IPS-NIHi7 (cell line): Measurements from ENCODE around the gene COPS4.
"Not testable (repeated sequence)": the region's sequence is repeated elsewhere in the genome, so short reads cannot be mapped to it uniquely, and the experiment has no call there.

Source experiments
- DNase-seq: peaks from one replicate; pipeline ENCODE4 v3.0.0; 2012; ENCODE audit warnings: mixed read lengths; ENCODE audit errors: extremely low spot score

The COPS4 gene

DNA sequence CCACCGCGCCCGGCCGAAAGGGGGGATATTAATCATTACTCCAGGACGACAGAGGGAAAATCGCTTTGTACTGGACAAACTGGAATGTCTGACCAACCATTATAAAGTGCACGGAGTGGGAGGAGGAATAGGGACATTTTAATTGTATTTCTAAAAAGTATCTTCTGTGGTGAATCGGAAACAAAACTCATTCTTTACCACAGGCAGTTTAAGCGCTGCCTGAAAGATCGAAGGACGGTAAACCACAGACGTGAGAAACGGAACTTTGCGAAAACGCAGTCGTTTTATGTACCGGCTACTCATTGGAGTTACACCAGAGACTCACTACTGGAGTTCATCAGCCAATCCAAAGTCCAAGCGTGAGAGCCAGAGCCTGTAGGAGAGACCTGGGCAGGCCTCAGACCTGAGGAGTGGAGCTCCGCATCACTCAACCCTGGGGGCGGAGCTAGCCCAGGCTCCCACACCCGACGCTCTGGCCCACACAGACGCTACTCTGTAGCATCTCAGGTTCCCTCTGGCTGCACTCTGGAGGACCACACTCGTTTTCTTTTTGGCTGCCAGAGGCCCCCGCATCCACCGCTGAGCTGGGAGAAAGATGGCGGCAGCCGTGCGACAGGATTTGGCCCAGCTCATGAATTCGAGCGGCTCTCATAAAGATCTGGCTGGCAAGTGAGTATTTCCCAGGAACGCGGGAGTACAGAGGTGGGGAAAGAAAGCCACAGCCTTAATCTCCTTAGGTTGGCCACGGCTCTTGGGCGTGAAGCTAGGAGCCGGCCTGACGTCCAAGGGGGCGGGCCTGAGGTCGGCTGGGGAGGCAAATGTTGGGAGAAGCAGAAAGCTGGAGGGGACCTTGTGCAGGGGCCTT lies at the start of gene COPS4:
COPS4 (plus strand) TSS at position 554 of the 865 bp plus-strand sequence; CDS start at position 596, 42 bp downstream.
- peak; percentile 98 for DNase-seq

GRCh38 chr4:82987519-82987918 lies 47.5 kb upstream of the COPS4 start:
- not testable (repeated sequence) for DNase-seq

DNA sequence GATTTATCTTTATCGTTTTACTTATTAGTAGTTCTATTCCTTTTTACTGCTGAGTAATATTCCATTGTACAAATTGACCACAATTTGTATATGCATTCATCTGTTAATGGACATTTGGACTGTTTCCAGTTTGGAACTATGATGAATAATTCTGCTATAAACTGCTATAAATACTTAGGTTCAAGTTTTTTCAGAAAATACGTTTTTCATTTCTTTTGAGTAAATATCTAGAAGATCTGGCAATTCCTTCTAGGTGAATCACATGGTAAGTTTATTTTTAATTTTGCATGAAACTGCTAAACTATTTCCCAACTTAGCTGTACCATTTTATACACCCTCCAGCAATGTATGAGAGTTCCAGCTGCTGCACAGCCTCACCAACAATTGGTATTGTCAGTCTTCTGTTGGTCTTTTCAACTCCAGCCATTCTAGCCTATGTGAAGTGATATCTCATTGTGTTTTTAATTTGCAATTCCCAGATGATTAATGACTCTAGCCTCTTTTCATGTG lies 46.6 kb upstream of the COPS4 start:
- no peak for DNase-seq

GRCh38 chr4:82989575-82990429 lies 45.2 kb upstream of the COPS4 start:
- no peak for DNase-seq

DNA sequence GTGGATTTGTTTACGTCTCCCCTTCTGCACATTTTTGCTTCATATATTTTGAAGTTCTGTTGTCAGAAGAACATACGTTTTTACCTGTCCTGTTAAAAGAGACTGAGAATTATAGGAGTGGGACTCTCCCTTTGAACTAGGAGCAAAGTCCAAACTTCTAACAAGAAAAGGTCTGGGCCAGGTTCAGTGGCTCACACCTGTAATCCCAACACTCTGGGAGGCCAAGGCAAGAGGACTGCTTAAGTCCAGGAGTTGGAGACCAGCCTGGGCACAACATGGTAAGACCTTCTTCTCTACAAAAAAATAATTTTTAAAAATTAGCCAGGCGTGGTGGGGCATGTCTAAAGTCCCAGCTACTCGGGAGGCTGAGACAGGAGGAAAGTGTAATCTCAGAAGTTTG lies 40.1 kb upstream of the COPS4 start:
- DNase-seq: no peak

GRCh38 chr4:82998898-82999297 lies 36.1 kb upstream of the COPS4 start:
- DNase-seq: no peak

- no peak for DNase-seq
These were observed 32.7 kb upstream of the COPS4 start for GRCh38 chr4:83002329-83002728.

- not testable (repeated sequence) for DNase-seq
These were observed 31.8 kb upstream of the COPS4 start for GRCh38 chr4:83003044-83003791.

- DNase-seq: no peak
These were observed 25.5 kb upstream of the COPS4 start for GRCh38 chr4:83009529-83009928.

GRCh38 chr4:83010111-83010521 lies 24.9 kb upstream of the COPS4 start:
- DNase-seq: no peak

- DNase-seq: peak; percentile 70
These were observed 24.3 kb upstream of the COPS4 start, which contains the start of gene LIN54 for GRCh38 chr4:83010522-83011318. LIN54 (minus strand) TSS chr4:83010823; CDS start chr4:82984844, 25,979 bp downstream.

GRCh38 chr4:83011689-83012199 lies 23.2 kb upstream of the COPS4 start:
- no peak for DNase-seq

GRCh38 chr4:83012200-83012686 lies 22.7 kb upstream of the COPS4 start:
- DNase-seq: peak; percentile 15

DNA sequence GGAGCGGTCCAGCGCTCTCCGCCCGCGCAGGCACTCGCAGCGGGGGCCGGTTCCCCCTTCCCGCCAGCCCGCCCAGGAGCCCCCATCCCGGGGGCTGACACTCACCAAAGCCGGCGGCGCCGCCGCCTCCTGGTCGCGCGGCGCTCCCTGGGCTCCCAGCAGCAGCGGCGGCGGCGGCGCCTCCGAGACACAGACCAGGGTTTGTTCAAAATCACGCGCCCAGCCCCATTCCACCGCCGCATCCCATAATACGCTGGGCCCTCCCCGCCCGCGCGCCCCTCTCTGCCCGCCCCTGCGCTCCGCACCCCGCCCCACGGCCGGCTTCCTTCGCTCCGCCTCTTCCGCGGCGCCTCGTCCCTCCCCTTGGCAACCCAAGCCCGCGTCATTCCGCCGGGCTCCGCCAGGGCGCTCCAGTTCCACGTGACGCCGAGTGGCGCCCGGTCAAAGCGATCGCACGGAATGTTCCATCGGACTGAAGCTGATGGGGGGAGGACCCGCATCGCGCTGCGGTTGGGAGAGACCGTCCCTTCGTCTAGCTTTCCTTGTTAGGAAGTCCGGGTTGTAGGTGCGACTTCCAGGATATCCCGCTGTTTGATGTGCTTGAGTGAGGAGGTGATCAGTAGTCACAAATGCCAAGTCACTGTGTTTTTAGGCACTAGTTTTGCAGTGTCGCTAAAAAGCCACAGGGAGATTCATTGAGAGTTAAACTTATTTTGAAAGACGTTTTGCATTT lies 22.1 kb upstream of the COPS4 start:
- DNase-seq: peak; percentile 96

- DNase-seq: no peak
These were observed 21.5 kb upstream of the COPS4 start for GRCh38 chr4:83013420-83013867.

- DNase-seq: no peak
These were observed 21.1 kb upstream of the COPS4 start for GRCh38 chr4:83013902-83014301.

- DNase-seq: no peak
These were observed 15.0 kb upstream of the COPS4 start for GRCh38 chr4:83019794-83020494.

- no peak for DNase-seq
These were observed 12.1 kb upstream of the COPS4 start for GRCh38 chr4:83022724-83023450.
